Measurements from ENCODE around the gene DIAPH2. TPM values are rescaled to one million over a fixed set of nuclear protein-coding genes. Genes with fewer than 3 reads are reported as not detected.

DIAPH2 gene
- total and polyA plus RNA-seq, 2 experiments from 2014 or later: 7.5 to 8.1 TPM

DNA sequence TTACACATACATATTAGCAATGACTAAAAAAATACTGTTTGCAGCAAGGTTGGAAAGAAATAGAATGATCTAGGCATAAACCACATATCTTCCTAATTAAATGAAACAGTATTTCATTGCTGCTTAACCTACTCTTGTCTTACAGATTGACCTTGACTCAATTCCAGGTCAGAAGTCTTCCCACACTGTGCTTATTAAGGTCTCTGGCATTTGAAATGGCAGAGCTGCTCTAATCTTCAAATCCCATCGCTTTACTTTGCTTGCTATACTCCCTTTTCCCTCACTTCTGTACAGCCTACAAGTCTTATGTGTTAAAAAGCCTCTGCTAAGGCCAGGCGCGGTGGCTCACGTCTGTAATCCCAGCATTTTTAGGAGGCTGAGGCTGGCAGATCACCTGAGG, 623.5 kb downstream of the DIAPH2 start:
- H3K9me2 ChIP-seq (ENCODE audit: insufficient read depth): no peaks in the 10 kb centered on the region
- H3K9ac ChIP-seq: no peak overlapping the region
- H3K4me3 ChIP-seq: no peak overlapping the region
- H3K4me2 ChIP-seq (ENCODE audit: unreplicated experiment): no peak overlapping the region
- no peaks in the 10 kb centered on the region for H3K9me3 ChIP-seq (ENCODE audit: low read depth)
- peak; percentile 10 for DNase-seq
- no peak overlapping the region for H3K27ac ChIP-seq
- H4K20me1 ChIP-seq (ENCODE audit: insufficient read depth): no peaks in the 10 kb centered on the region
- H3K79me2 ChIP-seq (ENCODE audit: insufficient read depth): no peaks in the 10 kb centered on the region
- H3K27me3 ChIP-seq (replicated peaks; ENCODE audit: insufficient read depth): no peaks in the 10 kb centered on the region
- H3K4me1 ChIP-seq (ENCODE audit: insufficient read depth): no peaks in the 10 kb centered on the region
- 100% methylated on average over 1 to 4 of the region's 4 CpGs for whole genome bisulfite sequencing, 2 experiments (ENCODE audit: low coverage in 1 of 2, low lambda C conversion rate in 2 of 2, missing lambda C conversion rate in 2 of 2)
- H2AFZ ChIP-seq: no peak overlapping the region
- no peaks in the 10 kb centered on the region for H3F3A ChIP-seq (ENCODE audit: insufficient read depth)
- in situ Hi-C loops (cut with MboI): no loop called here
- TF ChIP-seq EZH2 (IDR thresholded peaks at IDR 0.05; ENCODE audit: insufficient read depth, poor library complexity, severe bottlenecking) (no peak), EZH2phosphoT487 (IDR thresholded peaks at IDR 0.05; ENCODE audit: insufficient read depth, low read depth) (no peak)
- H3K36me3 ChIP-seq (ENCODE audit: low read depth): no peaks in the 10 kb centered on the region

DNA sequence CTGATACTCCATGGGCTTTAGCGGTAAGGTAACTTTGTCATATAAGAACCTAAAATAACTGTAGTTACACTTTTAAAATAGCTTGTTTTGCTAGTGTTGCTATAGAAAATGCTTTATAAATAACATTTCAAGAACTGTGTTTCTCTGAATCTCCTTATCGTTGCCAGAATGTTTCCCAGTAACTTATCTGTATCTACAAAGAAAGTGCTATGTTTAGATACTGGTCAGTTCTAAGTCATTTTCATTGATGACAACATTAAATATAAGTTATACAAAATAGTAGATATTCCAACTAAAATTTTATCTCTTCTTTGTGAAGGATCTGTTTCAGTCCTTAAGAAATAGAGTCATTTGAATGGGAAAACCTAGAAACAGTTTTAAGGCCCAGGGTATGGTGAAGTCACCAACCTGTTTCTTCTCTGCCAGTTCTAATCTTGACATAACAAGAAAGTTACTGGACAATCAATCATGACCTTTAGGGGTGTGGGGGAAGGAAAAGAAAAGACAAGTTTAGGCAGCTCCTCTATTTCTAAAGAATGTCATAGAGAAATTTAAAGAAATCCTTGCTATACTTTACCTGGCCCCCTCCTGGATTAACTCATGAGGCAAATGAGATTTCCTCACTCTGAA, 625.0 kb downstream of the DIAPH2 start:
- H3K36me3 ChIP-seq (ENCODE audit: low read depth): no peaks in the 10 kb centered on the region
- no peak overlapping the region for H2AFZ ChIP-seq
- no peak for TF ChIP-seq EZH2phosphoT487 (IDR thresholded peaks at IDR 0.05; ENCODE audit: insufficient read depth, low read depth)
- no peaks in the 10 kb centered on the region for H3K9me3 ChIP-seq (ENCODE audit: low read depth)
- no peaks in the 10 kb centered on the region for H4K20me1 ChIP-seq (ENCODE audit: insufficient read depth)
- no peaks in the 10 kb centered on the region for H3K4me1 ChIP-seq (ENCODE audit: insufficient read depth)
- H3K9me2 ChIP-seq (ENCODE audit: insufficient read depth): no peaks in the 10 kb centered on the region
- H3K4me2 ChIP-seq (ENCODE audit: unreplicated experiment): no peak overlapping the region
- 96% methylated on average over 2 of the region's 2 CpGs for WGBS, 2 experiments (ENCODE audit: low coverage in 1 of 2, low lambda C conversion rate in 2 of 2, missing lambda C conversion rate in 2 of 2)
- H3K27ac ChIP-seq: no peak overlapping the region
- no peak for DNase-seq
- no peak overlapping the region for H3K4me3 ChIP-seq
- H3K79me2 ChIP-seq (ENCODE audit: insufficient read depth): no peaks in the 10 kb centered on the region
- H3F3A ChIP-seq (ENCODE audit: insufficient read depth): no peaks in the 10 kb centered on the region
- in situ Hi-C loops (cut with MboI): no loop called here
- no peaks in the 10 kb centered on the region for H3K27me3 ChIP-seq (replicated peaks; ENCODE audit: insufficient read depth)
- H3K9ac ChIP-seq: no peak overlapping the region

DNA sequence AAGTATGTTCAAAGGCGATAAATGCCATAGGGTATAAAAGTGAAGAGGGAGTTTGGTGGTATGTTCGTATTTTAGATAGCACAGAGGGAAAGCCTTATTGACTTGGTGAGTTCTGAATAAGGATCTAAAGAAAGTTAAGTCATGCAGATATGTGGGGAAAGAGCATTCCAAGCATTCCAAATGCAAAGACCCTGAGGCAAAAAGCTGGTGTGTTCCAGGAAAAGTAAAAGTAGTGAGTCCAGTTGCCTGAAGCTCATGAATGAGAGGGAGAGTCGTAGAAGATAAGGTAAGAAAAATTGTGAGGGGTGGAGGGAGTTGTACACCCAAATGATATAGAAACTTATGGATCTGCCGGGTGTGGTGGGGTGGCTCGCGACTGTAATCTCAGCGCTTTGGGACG, 625.7 kb downstream of the DIAPH2 start:
- no peak for DNase-seq
- no peaks in the 10 kb centered on the region for H3F3A ChIP-seq (ENCODE audit: insufficient read depth)
- H3K79me2 ChIP-seq (ENCODE audit: insufficient read depth): no peaks in the 10 kb centered on the region
- no peaks in the 10 kb centered on the region for H3K9me2 ChIP-seq (ENCODE audit: insufficient read depth)
- H3K4me2 ChIP-seq (ENCODE audit: unreplicated experiment): no peak overlapping the region
- in situ Hi-C loops (cut with MboI): no loop called here
- no peaks in the 10 kb centered on the region for H3K9me3 ChIP-seq (ENCODE audit: low read depth)
- no peaks in the 10 kb centered on the region for H3K27me3 ChIP-seq (replicated peaks; ENCODE audit: insufficient read depth)
- 91 to 93% methylated on average over 8 of the region's 8 CpGs for WGBS, 2 experiments (ENCODE audit: low coverage in 1 of 2, low lambda C conversion rate in 2 of 2, missing lambda C conversion rate in 2 of 2)
- no peak overlapping the region for H3K27ac ChIP-seq
- no peak overlapping the region for H3K9ac ChIP-seq
- TF ChIP-seq EZH2 (IDR thresholded peaks at IDR 0.05; ENCODE audit: insufficient read depth, poor library complexity, severe bottlenecking): no peak
- TF ChIP-seq EZH2phosphoT487 (IDR thresholded peaks at IDR 0.05; ENCODE audit: insufficient read depth, low read depth): no peak
- H3K4me1 ChIP-seq (ENCODE audit: insufficient read depth): no peaks in the 10 kb centered on the region
- no peaks in the 10 kb centered on the region for H4K20me1 ChIP-seq (ENCODE audit: insufficient read depth)
- H3K36me3 ChIP-seq (ENCODE audit: low read depth): no peaks in the 10 kb centered on the region
- no peak overlapping the region for H2AFZ ChIP-seq
- H3K4me3 ChIP-seq: no peak overlapping the region

DNA sequence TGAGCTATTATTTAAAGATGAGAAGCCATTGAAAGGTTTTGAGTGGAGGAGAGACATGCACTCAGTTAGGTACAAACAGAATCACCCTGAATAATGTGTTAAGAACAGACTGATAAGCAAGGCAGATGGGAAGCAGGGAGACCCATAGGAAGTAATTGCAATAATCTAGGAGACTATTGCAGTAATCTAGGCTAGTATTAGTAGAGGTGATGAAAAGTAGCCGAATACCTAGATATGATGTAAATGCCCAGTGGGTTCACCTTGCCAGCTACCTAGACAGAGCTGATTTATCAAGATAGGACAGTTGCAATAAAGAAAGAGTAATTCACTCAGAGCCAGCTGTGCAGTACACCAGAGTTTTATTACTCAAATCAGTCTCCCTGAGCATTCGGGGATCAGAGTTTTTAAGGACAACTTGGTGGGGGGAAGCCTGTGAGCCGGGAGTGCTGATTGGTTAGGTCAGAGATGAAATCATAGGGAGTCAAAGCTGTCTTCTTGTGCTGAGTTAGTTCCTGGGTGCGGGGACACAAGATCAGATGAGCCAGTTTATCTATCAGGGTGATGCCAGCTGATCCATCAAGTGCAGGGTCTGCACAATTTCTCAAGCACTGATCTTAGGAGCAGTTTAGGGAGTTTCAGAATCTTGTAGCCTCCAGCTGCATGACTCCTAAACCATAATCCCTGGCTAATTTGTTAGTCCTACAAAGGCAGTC, 626.6 kb downstream of the DIAPH2 start:
- no peak for DNase-seq
- TF ChIP-seq EZH2 (IDR thresholded peaks at IDR 0.05; ENCODE audit: insufficient read depth, poor library complexity, severe bottlenecking): no peak
- TF ChIP-seq EZH2phosphoT487 (IDR thresholded peaks at IDR 0.05; ENCODE audit: insufficient read depth, low read depth): no peak
- Histone ChIP-seq H3K79me2 (ENCODE audit: insufficient read depth) (no peaks in the 10 kb centered on the region), H3K4me2 (ENCODE audit: unreplicated experiment) (no peak overlapping the region), H3K4me3 (no peak overlapping the region), H3K27ac (no peak overlapping the region), H2AFZ (no peak overlapping the region), H3K27me3 (replicated peaks; ENCODE audit: insufficient read depth) (no peaks in the 10 kb centered on the region), H3K9me2 (ENCODE audit: insufficient read depth) (no peaks in the 10 kb centered on the region), H3K9me3 (ENCODE audit: low read depth) (no peaks in the 10 kb centered on the region), H3F3A (ENCODE audit: insufficient read depth) (no peaks in the 10 kb centered on the region), H3K36me3 (ENCODE audit: low read depth) (no peaks in the 10 kb centered on the region), H3K9ac (no peak overlapping the region), H3K4me1 (ENCODE audit: insufficient read depth) (no peaks in the 10 kb centered on the region), H4K20me1 (ENCODE audit: insufficient read depth) (no peaks in the 10 kb centered on the region)
- in situ Hi-C loops (cut with MboI): no loop called here
- 65 to 73% methylated on average over 4 of the region's 4 CpGs for WGBS, 2 experiments (ENCODE audit: low coverage in 1 of 2, low lambda C conversion rate in 2 of 2, missing lambda C conversion rate in 2 of 2)

Data from GM23248 (cell line).